IMR-90 (cell line): Measurements from ENCODE around the gene SNTG2. TPM values are rescaled to one million over a fixed set of nuclear protein-coding genes. Genes with fewer than 3 reads are reported as not detected.

Experiments used
- ATAC-seq: fragments of 200-7000 bp; cut with Tn5 transposase; 2 replicates; pipeline ENCODE4 v1.9.1; 2020; ENCODE audit warnings: low read depth, mild to moderate bottlenecking, moderate library complexity
- BruUV-seq: library from RNA; stranded (reverse); fragments of 400-500 nt; replicated peaks from 2 replicates; lab custom pipeline; 2021; lab: Mats Ljungman, UMichigan
- CTCF ChIA-PET: fragments of 300-600 bp; formaldehyde crosslinking; extraction: SDS; loops from one replicate; lab custom pipeline; 2021; ENCODE audit warnings: antibody characterized with exemption; lab: Yijun Ruan, JAX
- POLR2A ChIA-PET: fragments of 300-600 bp; sonication (Branson Sonifier 250); formaldehyde crosslinking; loops from one replicate; lab custom pipeline; 2022; ENCODE audit warnings: antibody characterized with exemption; ENCODE audit not compliant: unreplicated experiment; lab: Charles Lee
- DNase-seq: peaks from one replicate; pipeline ENCODE4 v3.0.0; 2013
- H2AFZ ChIP-seq: replicated peaks from 2 replicates; pipeline ENCODE3; 2013; ENCODE audit warnings: low read length, mild to moderate bottlenecking; ENCODE audit not compliant: poor library complexity
- H2AK5ac ChIP-seq: 2 replicates; pipeline ENCODE4 v1.6.1; 2013; ENCODE audit warnings: low read depth, low read length, inconsistent platforms
- H2AK9ac ChIP-seq: replicated peaks from 2 replicates; pipeline ENCODE3; 2013; ENCODE audit warnings: mild to moderate bottlenecking, low read depth, low read length, moderate library complexity; ENCODE audit not compliant: poor library complexity
- H2BK120ac ChIP-seq: 2 replicates; pipeline ENCODE4 v1.6.1; 2013; ENCODE audit warnings: low read depth, low read length, inconsistent platforms
- H2BK15ac ChIP-seq: 3 replicates; pipeline ENCODE4 v1.6.1; 2013; ENCODE audit warnings: low read depth, low read length, inconsistent platforms
- H2BK20ac ChIP-seq: 2 replicates; pipeline ENCODE4 v1.6.1; 2013; ENCODE audit warnings: low read depth, mild to moderate bottlenecking, inconsistent platforms, low read length, moderate library complexity
- H2BK5ac ChIP-seq: 2 replicates; pipeline ENCODE4 v1.6.1; 2013; ENCODE audit warnings: mild to moderate bottlenecking, low read depth, low read length, inconsistent platforms; ENCODE audit not compliant: poor library complexity, severe bottlenecking
- H3K14ac ChIP-seq: replicated peaks from 2 replicates; pipeline ENCODE4 v1.6.1; 2013; ENCODE audit warnings: low read depth, low read length, inconsistent platforms
- H3K18ac ChIP-seq: 2 replicates; pipeline ENCODE4 v1.6.1; 2013; ENCODE audit warnings: low read depth, low read length, control low read depth
- H3K23ac ChIP-seq: 2 replicates; pipeline ENCODE4 v1.6.1; 2013; ENCODE audit warnings: low read depth, low read length, inconsistent platforms
- H3K27ac ChIP-seq: 2 replicates; pipeline ENCODE4 v1.5.1; 2013; ENCODE audit warnings: mild to moderate bottlenecking, control low read depth, low read length; ENCODE audit not compliant: insufficient read depth
- H3K27me3 ChIP-seq: 2 replicates; pipeline ENCODE4 v1.6.1; 2013; ENCODE audit warnings: low read length; ENCODE audit not compliant: control insufficient read depth, insufficient read depth
- H3K36me3 ChIP-seq: 2 replicates; pipeline ENCODE4 v1.6.1; 2013; ENCODE audit warnings: low read length, mixed read lengths; ENCODE audit not compliant: control insufficient read depth, insufficient read depth
- H3K4ac ChIP-seq: 2 replicates; pipeline ENCODE4 v1.6.1; 2013; ENCODE audit warnings: low read depth, low read length, inconsistent platforms
- H3K4me1 ChIP-seq: 2 replicates; pipeline ENCODE4 v1.6.1; 2013; ENCODE audit warnings: low read length, mixed read lengths; ENCODE audit not compliant: control insufficient read depth, insufficient read depth
- H3K4me2 ChIP-seq: 2 replicates; pipeline ENCODE4 v1.6.1; 2013; ENCODE audit warnings: low read depth, mild to moderate bottlenecking, control low read depth, low read length, moderate library complexity
- H3K4me3 ChIP-seq: 2 replicates; pipeline ENCODE4 v1.5.1; 2013; ENCODE audit warnings: low read depth, mild to moderate bottlenecking, control low read depth, low read length, moderate library complexity; ENCODE audit not compliant: insufficient read depth
- H3K56ac ChIP-seq: 2 replicates; pipeline ENCODE4 v1.6.1; 2013; ENCODE audit warnings: low read length, inconsistent platforms; ENCODE audit not compliant: insufficient read depth; ENCODE audit errors: extremely low read depth
- H3K79me1 ChIP-seq, 2 experiments: 2 replicates each; pipeline ENCODE4 v1.6.1; 2013; ENCODE audit warnings: low read length in 2 of 2, inconsistent platforms in 1 of 2, low read depth in 1 of 2
- H3K9ac ChIP-seq: 2 replicates; pipeline ENCODE4 v1.6.1; 2013; ENCODE audit warnings: low read depth, low read length, control low read depth
- H3K9me1 ChIP-seq: 2 replicates; pipeline ENCODE4 v1.6.1; 2013; ENCODE audit warnings: low read length, inconsistent platforms; ENCODE audit not compliant: insufficient read depth
- H3K9me3 ChIP-seq: 2 replicates; pipeline ENCODE4 v1.6.1; 2013; ENCODE audit warnings: low read length; ENCODE audit not compliant: control insufficient read depth, insufficient read depth
- H4K20me1 ChIP-seq: 2 replicates; pipeline ENCODE4 v1.6.1; 2013; ENCODE audit warnings: low read length, inconsistent platforms; ENCODE audit not compliant: insufficient read depth
- H4K5ac ChIP-seq: 2 replicates; pipeline ENCODE4 v1.6.1; 2013; ENCODE audit warnings: mild to moderate bottlenecking, low read depth, low read length, control low read depth
- H4K8ac ChIP-seq, 2 experiments: 2 replicates each; pipeline ENCODE4 v1.6.1; 2013; ENCODE audit warnings: low read depth in 2 of 2, low read length in 2 of 2, control low read depth in 1 of 2, inconsistent platforms in 1 of 2
- H4K91ac ChIP-seq: 2 replicates; pipeline ENCODE4 v1.6.1; 2013; ENCODE audit warnings: low read depth, low read length, inconsistent platforms; ENCODE audit not compliant: insufficient read depth
- BHLHE40 ChIP-seq: fragments of 150-350 bp; IDR thresholded peaks from 2 replicates; pipeline ENCODE4 v1.6.1; 2016; ENCODE audit warnings: mild to moderate bottlenecking, low read depth, low read length
- CHD1 ChIP-seq: IDR thresholded peaks from 2 replicates; pipeline ENCODE4 v1.6.1; 2012; ENCODE audit warnings: low read depth, low read length, improper control_type of control experiment
- CTCF ChIP-seq: conservative IDR thresholded peaks from 2 replicates; pipeline ENCODE4 v1.5.1; 2012; ENCODE audit warnings: mild to moderate bottlenecking, low read depth, low read length, improper control_type of control experiment
- FOS ChIP-seq: fragments of 150-350 bp; IDR thresholded peaks from 2 replicates; pipeline ENCODE4 v1.6.1; 2016; ENCODE audit warnings: low read depth, low read length
- MAFK ChIP-seq: IDR thresholded peaks from 2 replicates; pipeline ENCODE4 v1.6.1; 2012; ENCODE audit warnings: low read depth, low read length, improper control_type of control experiment
- MXI1 ChIP-seq: IDR thresholded peaks from 2 replicates; pipeline ENCODE4 v1.6.1; 2012; ENCODE audit warnings: low read depth, mild to moderate bottlenecking, low read length, moderate library complexity, borderline replicate concordance
- NFE2L2 ChIP-seq: fragments of 150-350 bp; IDR thresholded peaks from 2 replicates; pipeline ENCODE4 v1.6.1; 2016; ENCODE audit warnings: low read depth, mild to moderate bottlenecking, low read length
- RCOR1 ChIP-seq: IDR thresholded peaks from 2 replicates; pipeline ENCODE4 v1.6.1; 2012; ENCODE audit warnings: mild to moderate bottlenecking, low read length, improper control_type of control experiment; ENCODE audit not compliant: insufficient replicate concordance
- WGBS, 2 experiments: methylation state at CpG; one replicate each; pipeline versions ENCODE4 v1.1.5 to v1.1.7; 2013; ENCODE audit warnings: missing lambda C conversion rate in 2 of 2; ENCODE audit not compliant: insufficient read length in 1 of 2; ENCODE audit errors: extremely low coverage in 2 of 2; 5-methylcytosine and 5-hydroxymethylcytosine counted together
- dilution Hi-C: fragments of 300-500 bp; cut with HindIII; formaldehyde crosslinking; loops from one replicate; pipeline ENCODE4 v1.14.3; 2018; ENCODE audit warnings: low sequenced_read_pairs; ENCODE audit not compliant: unreplicated experiment
- in situ Hi-C: fragments of 300-500 bp; cut with MboI; formaldehyde crosslinking; loops from 3 replicates; pipeline ENCODE4 v1.14.3; 2019; ENCODE audit warnings: low sequenced_read_pairs, inconsistent platforms, mixed read lengths
- intact Hi-C: fragments of 100-400 bp; cut with micrococcal nuclease; formaldehyde crosslinking; loops from 2 replicates; pipeline ENCODE4 v1.10.0; 2022
- polyA plus RNA-seq, 3 experiments: library from polyadenylated mRNA; depleted of rRNA; stranded (reverse); fragments of >200 nt; gene quantifications; 2 replicates each; pipeline ENCODE4 v1.2.3, GENCODE V29; 2012; ENCODE audit warnings: low replicate concordance in 1 of 3
- total RNA-seq: library from RNA; depleted of rRNA; stranded (reverse); fragments of >200 nt; gene quantifications from 2 replicates; pipeline ENCODE4 v1.2.3, GENCODE V29; 2012

SNTG2 gene
- total and polyA plus RNA-seq, 2 of the 4 experiments (the other 2 are of a cell fraction), result under 0.01 to 0.17 TPM

GRCh38 chr2:1341404-1342120 lies 390.9 kb downstream of the SNTG2 start:
- no peak overlapping the region for H2AFZ ChIP-seq
- dilution Hi-C loops (no loop called here), intact Hi-C loops (no loop called here), in situ Hi-C loops (no loop called here)
- no peak overlapping the region for H4K8ac ChIP-seq
- no peak overlapping the region for H4K91ac ChIP-seq
- no peak overlapping the region for H3K23ac ChIP-seq
- H3K14ac ChIP-seq, result no peak overlapping the region
- no peaks in the 10 kb centered on the region for H3K4me1 ChIP-seq
- H3K9me1 ChIP-seq, result no peaks in the 10 kb centered on the region
- no peak overlapping the region for H2BK15ac ChIP-seq
- no peak overlapping the region for H4K5ac ChIP-seq
- no peak overlapping the region for H3K27ac ChIP-seq
- H2AK9ac ChIP-seq, result no peak overlapping the region
- H3K4me3 ChIP-seq, result no peak overlapping the region
- H4K20me1 ChIP-seq, result no peaks in the 10 kb centered on the region
- no peak overlapping the region for H2BK20ac ChIP-seq
- POLR2A ChIA-PET, result no interaction called here
- H3K9me3 ChIP-seq, result peaks cover 8% of the 10 kb centered on the region; the same call in 1 of the 2 replicates
- H2AK5ac ChIP-seq, result no peak overlapping the region
- H3K18ac ChIP-seq, result no peak overlapping the region
- H2BK5ac ChIP-seq, result no peak overlapping the region
- H3K9ac ChIP-seq, result no peak overlapping the region
- H3K79me1 ChIP-seq, result no peaks in the 10 kb centered on the region
- BruUV-seq, result no TSS peak
- no CpG with 5 or more reads among the region's 4 CpGs for WGBS, 2 experiments
- H3K4me2 ChIP-seq, result no peak overlapping the region
- no peaks in the 10 kb centered on the region for H3K36me3 ChIP-seq
- H2BK120ac ChIP-seq, result no peak overlapping the region
- DNase-seq (no peak), ATAC-seq (no peak)
- CTCF ChIA-PET, result no interaction called here
- TF ChIP-seq RCOR1 (no peak), BHLHE40 (no peak), NFE2L2 (no peak), CHD1 (no peak), FOS (no peak), CTCF (no peak), MXI1 (no peak), MAFK (no peak)
- H3K4ac ChIP-seq, result no peak overlapping the region
- H3K56ac ChIP-seq, result no peak overlapping the region
- H3K27me3 ChIP-seq, result no peaks in the 10 kb centered on the region
